GM10847 (cell line): ENCODE results near the gene FOXP4.

Experiments used
- POLR2A ChIP-seq: IDR thresholded peaks from 2 replicates; pipeline ENCODE4 v1.6.1; 2011; ENCODE audit not compliant: insufficient read length; ENCODE audit errors: extremely low read depth

The FOXP4 gene

GRCh38 chr6:41624621-41625380 lies 78.6 kb downstream of the FOXP4 start:
- no peak for TF ChIP-seq POLR2A

- TF ChIP-seq POLR2A: no peak
Observed at GRCh38 chr6:41625442-41625841, 79.3 kb downstream of the FOXP4 start.

- no peak for TF ChIP-seq POLR2A
Observed at GRCh38 chr6:41626022-41626421, 79.8 kb downstream of the FOXP4 start.

GRCh38 chr6:41626917-41627316 lies 80.7 kb downstream of the FOXP4 start:
- no peak for TF ChIP-seq POLR2A

- no peak for TF ChIP-seq POLR2A
Observed at GRCh38 chr6:41629128-41629527, 82.9 kb downstream of the FOXP4 start.

GRCh38 chr6:41630069-41630468 lies 83.9 kb downstream of the FOXP4 start:
- TF ChIP-seq POLR2A: no peak

- no peak for TF ChIP-seq POLR2A
Observed at GRCh38 chr6:41630946-41631345, 84.8 kb downstream of the FOXP4 start.

- TF ChIP-seq POLR2A: no peak
Observed at GRCh38 chr6:41633056-41633634, 87.0 kb downstream of the FOXP4 start.

- no peak for TF ChIP-seq POLR2A
Observed at GRCh38 chr6:41634657-41635056, 88.5 kb downstream of the FOXP4 start.

GRCh38 chr6:41635365-41635764 lies 89.2 kb downstream of the FOXP4 start:
- TF ChIP-seq POLR2A: no peak

- TF ChIP-seq POLR2A: no peak
Observed at GRCh38 chr6:41636833-41637193, 90.6 kb downstream of the FOXP4 start.

GRCh38 chr6:41637194-41638001 lies 91.2 kb downstream of the FOXP4 start:
- no peak for TF ChIP-seq POLR2A

GRCh38 chr6:41638002-41638934 lies 92.1 kb downstream of the FOXP4 start, which contains the start of gene MDFI:
MDFI (plus strand) TSS chr6:41638468; CDS start chr6:41638750, 282 bp downstream.
- no peak for TF ChIP-seq POLR2A

- no peak for TF ChIP-seq POLR2A
Observed at GRCh38 chr6:41638935-41639808, 93.0 kb downstream of the FOXP4 start.
